Mucosa of rectum (tissue), 2 donors: Measurements from ENCODE around the gene LELP1.
"Not testable (repeated sequence)": the region's sequence is repeated elsewhere in the genome, so short reads cannot be mapped to it uniquely, and the experiment has no call there.

ENCODE experiments used
- H3K27ac ChIP-seq, 2 donors: one replicate each; pipeline ENCODE4 v1.7.0; 2013; ENCODE audit warnings: inconsistent platforms in 2 of 2, low read depth in 2 of 2, low read length in 2 of 2
- H3K27me3 ChIP-seq, 2 donors: one replicate each; pipeline ENCODE4 v1.7.0; 2013; ENCODE audit warnings: low read length in 2 of 2; ENCODE audit not compliant: control insufficient read depth in 2 of 2, insufficient read depth in 2 of 2
- H3K36me3 ChIP-seq, 2 donors: one replicate each; pipeline ENCODE4 v1.7.0; 2013; ENCODE audit warnings: low read length in 2 of 2; ENCODE audit not compliant: control insufficient read depth in 2 of 2, insufficient read depth in 2 of 2
- H3K4me1 ChIP-seq, 2 donors: one replicate each; pipeline ENCODE4 v1.7.0; 2013; ENCODE audit warnings: low read length in 2 of 2, mild to moderate bottlenecking in 1 of 2; ENCODE audit not compliant: control insufficient read depth in 2 of 2, insufficient read depth in 2 of 2
- H3K4me3 ChIP-seq, 2 donors: one replicate each; pipeline ENCODE4 v1.7.0; 2013; ENCODE audit warnings: low read length in 2 of 2
- H3K9ac ChIP-seq, 2 donors: one replicate each; pipeline ENCODE4 v1.7.0; 2013; ENCODE audit warnings: low read length in 2 of 2, low read depth in 1 of 2, mild to moderate bottlenecking in 1 of 2
- H3K9me3 ChIP-seq, 2 donors: one replicate each; pipeline ENCODE4 v1.7.0; 2013; ENCODE audit warnings: low read length in 2 of 2; ENCODE audit not compliant: control insufficient read depth in 2 of 2
- donor health status: healthy.
- donor health status: Normal muscosa, but diverticular disease.

The LELP1 gene

GRCh38 chr1:153227810-153228209, 24.6 kb downstream of the LELP1 start:
- peaks cover 2 to 3% of the 10 kb centered on the region in 2 donors for H3K27me3 ChIP-seq
- H3K9me3 ChIP-seq, result no peaks in the 10 kb centered on the region
- peaks cover 0 to 8% of the 10 kb centered on the region in 2 donors for H3K4me1 ChIP-seq
- no peak overlapping the region for H3K4me3 ChIP-seq
- no peak overlapping the region for H3K27ac ChIP-seq
- H3K36me3 ChIP-seq, result no peaks in the 10 kb centered on the region
- H3K9ac ChIP-seq, result no peak overlapping the region

GRCh38 chr1:153228491-153228890, 25.3 kb downstream of the LELP1 start:
- no peak overlapping the region for H3K9ac ChIP-seq
- peaks cover 2 to 3% of the 10 kb centered on the region in 2 donors for H3K27me3 ChIP-seq
- H3K4me1 ChIP-seq, result peaks cover 0 to 8% of the 10 kb centered on the region in 2 donors
- H3K27ac ChIP-seq, result no peak overlapping the region
- H3K36me3 ChIP-seq, result no peaks in the 10 kb centered on the region
- no peak overlapping the region for H3K4me3 ChIP-seq
- no peaks in the 10 kb centered on the region for H3K9me3 ChIP-seq

- H3K27ac ChIP-seq, H3K36me3 ChIP-seq, H3K27me3 ChIP-seq, H3K9ac ChIP-seq, H3K4me3 ChIP-seq, H3K9me3 ChIP-seq: not testable (repeated sequence)
- H3K4me1 ChIP-seq, result peaks cover 0 to 10% of the 10 kb centered on the region in 2 donors
Observed at GRCh38 chr1:153229076-153229829, 26.0 kb downstream of the LELP1 start.

GRCh38 chr1:153231363-153231762, 28.1 kb downstream of the LELP1 start:
- Histone ChIP-seq H3K9me3 (no peaks in the 10 kb centered on the region), H3K27ac (peak overlapping the region in 1 of 2 donors; percentile 13), H3K4me1 (peaks cover 0 to 10% of the 10 kb centered on the region in 2 donors), H3K4me3 (no peak overlapping the region), H3K27me3 (peaks cover 0 to 2% of the 10 kb centered on the region in 2 donors), H3K9ac (no peak overlapping the region), H3K36me3 (no peaks in the 10 kb centered on the region)

- peak overlapping the region in 1 of 2 donors; percentile 13 for H3K27ac ChIP-seq
- H3K4me3 ChIP-seq, result no peak overlapping the region
- H3K36me3 ChIP-seq, result no peaks in the 10 kb centered on the region
- H3K4me1 ChIP-seq, result peaks cover 0 to 10% of the 10 kb centered on the region in 2 donors
- H3K9me3 ChIP-seq, result no peaks in the 10 kb centered on the region
- H3K9ac ChIP-seq, result no peak overlapping the region
- peaks cover 0 to 2% of the 10 kb centered on the region in 2 donors for H3K27me3 ChIP-seq
Observed at GRCh38 chr1:153231785-153232184, 28.6 kb downstream of the LELP1 start.

- Histone ChIP-seq H3K9ac (no peak overlapping the region), H3K27ac (no peak overlapping the region), H3K4me3 (no peak overlapping the region), H3K36me3 (no peaks in the 10 kb centered on the region), H3K4me1 (peaks cover 0 to 10% of the 10 kb centered on the region in 2 donors), H3K27me3 (peaks cover 0 to 2% of the 10 kb centered on the region in 2 donors), H3K9me3 (no peaks in the 10 kb centered on the region)
Observed at GRCh38 chr1:153232553-153232952, 29.3 kb downstream of the LELP1 start.

GRCh38 chr1:153233448-153233847, 30.2 kb downstream of the LELP1 start:
- peaks cover 0 to 10% of the 10 kb centered on the region in 2 donors for H3K4me1 ChIP-seq
- H3K36me3 ChIP-seq, result no peaks in the 10 kb centered on the region
- H3K27ac ChIP-seq, result no peak overlapping the region
- H3K9me3 ChIP-seq, result no peaks in the 10 kb centered on the region
- peaks cover 0 to 2% of the 10 kb centered on the region in 2 donors for H3K27me3 ChIP-seq
- no peak overlapping the region for H3K9ac ChIP-seq
- H3K4me3 ChIP-seq, result no peak overlapping the region

- no peak overlapping the region for H3K9ac ChIP-seq
- no peaks in the 10 kb centered on the region for H3K36me3 ChIP-seq
- no peak overlapping the region for H3K4me3 ChIP-seq
- no peaks in the 10 kb centered on the region for H3K27me3 ChIP-seq
- H3K4me1 ChIP-seq, result peaks cover 0 to 2% of the 10 kb centered on the region in 2 donors
- no peak overlapping the region for H3K27ac ChIP-seq
- no peaks in the 10 kb centered on the region for H3K9me3 ChIP-seq
Observed at GRCh38 chr1:153238527-153238926, 35.3 kb downstream of the LELP1 start.

- Histone ChIP-seq H3K27me3 (peaks cover 0 to 2% of the 10 kb centered on the region in 2 donors), H3K4me3 (no peak overlapping the region), H3K4me1 (no peaks in the 10 kb centered on the region), H3K27ac (no peak overlapping the region), H3K9me3 (no peaks in the 10 kb centered on the region), H3K9ac (no peak overlapping the region), H3K36me3 (no peaks in the 10 kb centered on the region)
Observed at GRCh38 chr1:153242160-153242559, 38.9 kb downstream of the LELP1 start.

- Histone ChIP-seq H3K36me3 (no peaks in the 10 kb centered on the region), H3K27me3 (peaks cover 2 to 3% of the 10 kb centered on the region in 2 donors), H3K4me3 (no peak overlapping the region), H3K9ac (no peak overlapping the region), H3K9me3 (no peaks in the 10 kb centered on the region), H3K27ac (no peak overlapping the region), H3K4me1 (no peaks in the 10 kb centered on the region)
Observed at GRCh38 chr1:153245466-153245865, 42.2 kb downstream of the LELP1 start.
